ENCODE data around the gene KRT3.

DNA sequence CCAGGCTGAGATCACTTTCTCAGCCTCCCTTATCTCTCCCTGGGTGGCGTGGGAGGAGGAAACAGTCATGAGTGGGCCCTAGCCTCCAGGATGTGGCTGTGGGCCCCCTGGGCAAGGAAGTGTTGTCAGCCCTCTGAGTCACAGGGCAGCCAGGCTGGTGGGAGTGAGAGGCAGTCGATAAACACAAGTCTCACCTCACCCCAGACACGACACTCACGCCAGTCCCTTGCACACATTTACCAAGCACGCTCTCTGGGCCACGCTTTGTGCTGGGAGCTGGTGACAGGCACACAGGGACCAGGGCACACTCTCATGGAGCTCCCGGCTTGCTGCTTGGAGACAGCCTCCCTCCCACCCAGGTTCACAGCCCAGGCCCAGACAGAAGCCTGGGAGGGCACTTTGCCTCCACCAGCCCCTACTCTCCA lies 40.1 kb upstream of the KRT3 start:
- TF ChIP-seq POLR2AphosphoS5 (IDR thresholded peaks at IDR 0.05; ENCODE audit: low read depth, low read length) (no peak), CEBPB (IDR thresholded peaks at IDR 0.05; ENCODE audit: low read depth) (no peak), POLR2A (IDR thresholded peaks at IDR 0.05; ENCODE audit: borderline replicate concordance, extremely low read depth, insufficient read depth, insufficient read length) (no peak)

All from HCT116 (cell line).